SK-N-SH treated with all-trans-retinoic acid at 6 μM for 48 hours (cell line): ENCODE results near the gene ADGRL4.

Source experiments
- ATAC-seq: fragments of 200-7000 bp; cut with Tn5 transposase; 3 replicates; pipeline ENCODE4 v1.9.1; 2020; ENCODE audit warnings: mild to moderate bottlenecking, moderate library complexity
- ARNTL ChIP-seq: fragments of 450-650 bp; formaldehyde crosslinking; IDR thresholded peaks from 2 replicates; pipeline ENCODE4 v1.5.0; 2020; ENCODE audit warnings: low read depth, mild to moderate bottlenecking, moderate library complexity, borderline replicate concordance
- CSDC2 ChIP-seq: fragments of 250-450 bp; sonication (Bioruptor Pico); IDR thresholded peaks from 2 replicates; pipeline ENCODE4 v1.5.0; 2020; ENCODE audit warnings: mild to moderate bottlenecking, moderate library complexity
- ESRRG ChIP-seq: fragments of 250-450 bp; sonication (Bioruptor Pico); IDR thresholded peaks from 2 replicates; pipeline ENCODE4 v1.6.1; 2021; ENCODE audit warnings: mild to moderate bottlenecking
- GLIS3 ChIP-seq: fragments of 250-450 bp; sonication (Bioruptor Pico); IDR thresholded peaks from 2 replicates; pipeline ENCODE4 v1.5.0; 2020; ENCODE audit warnings: mild to moderate bottlenecking, moderate library complexity
- ISL1 ChIP-seq: fragments of 250-450 bp; sonication (Bioruptor Pico); IDR thresholded peaks from 2 replicates; pipeline ENCODE4 v2.1.2; 2022; ENCODE audit warnings: mild to moderate bottlenecking, moderate library complexity
- POU6F1 ChIP-seq: fragments of 250-450 bp; sonication (Bioruptor Pico); IDR thresholded peaks from 2 replicates; pipeline ENCODE4 v1.8.0; 2021; ENCODE audit warnings: low read depth, mild to moderate bottlenecking, moderate library complexity, borderline replicate concordance
- PPARA ChIP-seq: fragments of 250-450 bp; sonication (Bioruptor Pico); IDR thresholded peaks from 2 replicates; pipeline ENCODE4 v1.5.0; 2020; ENCODE audit warnings: mild to moderate bottlenecking, borderline replicate concordance
- RARB ChIP-seq: fragments of 250-450 bp; sonication (Bioruptor Pico); IDR thresholded peaks from 2 replicates; pipeline ENCODE4 v1.8.0; 2021; ENCODE audit warnings: mild to moderate bottlenecking, moderate library complexity
- TCF4 ChIP-seq: fragments of 250-450 bp; sonication (Bioruptor Pico); IDR thresholded peaks from 2 replicates; pipeline ENCODE4 v1.8.0; 2021; ENCODE audit warnings: mild to moderate bottlenecking, moderate library complexity, borderline replicate concordance
- TSHZ2 ChIP-seq: fragments of 250-450 bp; sonication (Bioruptor Pico); IDR thresholded peaks from 2 replicates; pipeline ENCODE4 v1.5.0; 2020; ENCODE audit warnings: mild to moderate bottlenecking, moderate library complexity
- ZC3H10 ChIP-seq: fragments of 250-450 bp; sonication (Bioruptor Pico); IDR thresholded peaks from 2 replicates; pipeline ENCODE4 v1.5.1; 2021; ENCODE audit warnings: mild to moderate bottlenecking, moderate library complexity
- ZFP30 ChIP-seq: fragments of 450-650 bp; formaldehyde crosslinking; IDR thresholded peaks from 2 replicates; pipeline ENCODE4 v1.5.0; 2022; ENCODE audit warnings: mild to moderate bottlenecking, moderate library complexity
- ZNF565 ChIP-seq: fragments of 450-650 bp; formaldehyde crosslinking; conservative IDR thresholded peaks from 2 replicates; pipeline ENCODE4 v1.5.0; 2020; ENCODE audit warnings: low read depth, mild to moderate bottlenecking, moderate library complexity
- ZNF70 ChIP-seq: fragments of 450-650 bp; formaldehyde crosslinking; IDR thresholded peaks from 2 replicates; pipeline ENCODE4 v1.5.0; 2020; ENCODE audit warnings: mild to moderate bottlenecking, moderate library complexity
- ZNF8 ChIP-seq: fragments of 450-650 bp; formaldehyde crosslinking; IDR thresholded peaks from 2 replicates; pipeline ENCODE4 v1.5.0; 2020; ENCODE audit warnings: mild to moderate bottlenecking, moderate library complexity
- TF ChIP-seq, protein P1 (sequence below): fragments of 250-450 bp; sonication (Bioruptor Pico); IDR thresholded peaks from 2 replicates; pipeline ENCODE4 v1.5.1; 2020; ENCODE audit warnings: low read depth, mild to moderate bottlenecking, moderate library complexity
- TF ChIP-seq, protein P2 (sequence below): fragments of 250-450 bp; sonication (Bioruptor Pico); IDR thresholded peaks from 2 replicates; pipeline ENCODE4 v1.8.0; 2020; ENCODE audit warnings: mild to moderate bottlenecking, moderate library complexity, borderline replicate concordance

Gene ADGRL4

GRCh38 chr1:78856096-78856495, 150.4 kb downstream of the ADGRL4 start (continued):
- no peak for TF ChIP-seq TSHZ2 (CRISPR knock-in tag)
- TF ChIP-seq ISL1 (CRISPR knock-in tag): no peak
- no peak for TF ChIP-seq PPARA (CRISPR knock-in tag)
- no peak for TF ChIP-seq GLIS3 (CRISPR knock-in tag)
- TF ChIP-seq, protein P1, sequence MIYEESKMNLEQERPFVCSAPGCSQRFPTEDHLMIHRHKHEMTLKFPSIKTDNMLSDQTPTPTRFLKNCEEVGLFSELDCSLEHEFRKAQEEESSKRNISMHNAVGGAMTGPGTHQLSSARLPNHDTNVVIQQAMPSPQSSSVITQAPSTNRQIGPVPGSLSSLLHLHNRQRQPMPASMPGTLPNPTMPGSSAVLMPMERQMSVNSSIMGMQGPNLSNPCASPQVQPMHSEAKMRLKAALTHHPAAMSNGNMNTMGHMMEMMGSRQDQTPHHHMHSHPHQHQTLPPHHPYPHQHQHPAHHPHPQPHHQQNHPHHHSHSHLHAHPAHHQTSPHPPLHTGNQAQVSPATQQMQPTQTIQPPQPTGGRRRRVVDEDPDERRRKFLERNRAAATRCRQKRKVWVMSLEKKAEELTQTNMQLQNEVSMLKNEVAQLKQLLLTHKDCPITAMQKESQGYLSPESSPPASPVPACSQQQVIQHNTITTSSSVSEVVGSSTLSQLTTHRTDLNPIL (CRISPR knock-in tag): no peak
- TF ChIP-seq ESRRG (CRISPR knock-in tag): no peak

- TF ChIP-seq ZFP30 (CRISPR knock-in tag) (no peak), ZNF565 (CRISPR knock-in tag) (no peak), ARNTL (CRISPR knock-in tag) (no peak), ESRRG (CRISPR knock-in tag) (no peak), ZNF8 (no peak), ZC3H10 (no peak)
- TF ChIP-seq, protein P2, sequence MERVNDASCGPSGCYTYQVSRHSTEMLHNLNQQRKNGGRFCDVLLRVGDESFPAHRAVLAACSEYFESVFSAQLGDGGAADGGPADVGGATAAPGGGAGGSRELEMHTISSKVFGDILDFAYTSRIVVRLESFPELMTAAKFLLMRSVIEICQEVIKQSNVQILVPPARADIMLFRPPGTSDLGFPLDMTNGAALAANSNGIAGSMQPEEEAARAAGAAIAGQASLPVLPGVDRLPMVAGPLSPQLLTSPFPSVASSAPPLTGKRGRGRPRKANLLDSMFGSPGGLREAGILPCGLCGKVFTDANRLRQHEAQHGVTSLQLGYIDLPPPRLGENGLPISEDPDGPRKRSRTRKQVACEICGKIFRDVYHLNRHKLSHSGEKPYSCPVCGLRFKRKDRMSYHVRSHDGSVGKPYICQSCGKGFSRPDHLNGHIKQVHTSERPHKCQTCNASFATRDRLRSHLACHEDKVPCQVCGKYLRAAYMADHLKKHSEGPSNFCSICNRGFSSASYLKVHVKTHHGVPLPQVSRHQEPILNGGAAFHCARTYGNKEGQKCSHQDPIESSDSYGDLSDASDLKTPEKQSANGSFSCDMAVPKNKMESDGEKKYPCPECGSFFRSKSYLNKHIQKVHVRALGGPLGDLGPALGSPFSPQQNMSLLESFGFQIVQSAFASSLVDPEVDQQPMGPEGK (CRISPR knock-in tag): no peak
- no peak for ATAC-seq
Observed at GRCh38 chr1:78855258-78855657, 151.3 kb downstream of the ADGRL4 start.

GRCh38 chr1:78854556-78854955, 152.0 kb downstream of the ADGRL4 start:
- ATAC-seq: no peak
- no peak for TF ChIP-seq ZNF70 (CRISPR knock-in tag)
- TF ChIP-seq ESRRG (CRISPR knock-in tag): no peak

- peak; percentile 13 for ATAC-seq
- TF ChIP-seq PPARA (CRISPR knock-in tag) (no peak), TCF4 (CRISPR knock-in tag) (no peak), CSDC2 (CRISPR knock-in tag) (no peak), POU6F1 (no peak), ESRRG (CRISPR knock-in tag) (no peak), TSHZ2 (CRISPR knock-in tag) (no peak), RARB (CRISPR knock-in tag) (no peak), ISL1 (CRISPR knock-in tag) (no peak), ZFP30 (CRISPR knock-in tag) (no peak)
- TF ChIP-seq, protein P2 (CRISPR knock-in tag): no peak
- TF ChIP-seq, protein P1 (CRISPR knock-in tag): no peak
Observed at GRCh38 chr1:78843546-78843945, 163.0 kb downstream of the ADGRL4 start.
